ENCODE data around the gene GRIP2. TPM values are rescaled to one million over a fixed set of nuclear protein-coding genes. Genes with fewer than 3 reads are reported as not detected.

GRIP2 gene
- total and polyA plus RNA-seq, 9 of the 15 experiments (the other 6 are each of a cell fraction or from before 2014, with no cell fraction given): 0.01 TPM; not detected in 7

DNA sequence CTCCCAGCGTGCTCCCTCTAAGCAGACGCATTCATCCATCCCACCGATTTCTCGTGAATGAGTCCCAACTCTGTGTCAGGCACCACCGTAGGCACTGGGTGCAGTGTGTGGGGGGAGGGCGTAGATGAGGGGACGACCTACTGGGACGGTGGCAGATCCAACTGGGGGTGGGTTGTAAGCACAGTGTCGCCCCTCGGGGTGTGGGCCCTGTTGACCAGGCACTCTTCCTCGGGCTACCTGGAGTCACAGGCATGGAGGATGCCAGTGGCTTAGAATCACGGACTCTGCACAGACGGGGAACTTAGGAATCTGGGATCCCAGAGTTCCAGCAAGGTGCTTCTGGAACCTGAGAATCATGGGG lies 71.5 kb downstream of the GRIP2 start:
- Histone ChIP-seq H3K4me3 (no peak overlapping the region), H3K79me2 (ENCODE audit: control insufficient read depth, insufficient read depth, low read length) (no peaks in the 10 kb centered on the region), H3K4me1 (replicated peaks in 1 of 2; ENCODE audit: control insufficient read depth in 2 of 2, insufficient read depth in 2 of 2, low read length in 2 of 2) (no peaks in the 10 kb centered on the region; a peak in 1 of 5 replicates), H3K9me1 (ENCODE audit: control insufficient read depth, insufficient read depth, low read length) (peaks cover 5% of the 10 kb centered on the region), H3K36me3 (ENCODE audit: control insufficient read depth, insufficient read depth, low read length) (peaks cover 99% of the 10 kb centered on the region), H4K20me1 (replicated peaks; ENCODE audit: control insufficient read depth, insufficient read depth, low read length) (no peaks in the 10 kb centered on the region), H3K9me3 (replicated peaks; ENCODE audit: control insufficient read depth, insufficient read depth, low read depth, low read length) (no peaks in the 10 kb centered on the region), H3K27me3 (ENCODE audit: control insufficient read depth in 2 of 2, insufficient read depth in 2 of 2, low read length in 2 of 2) (no peaks in the 10 kb centered on the region; a peak in 1 of 5 replicates), H3K4me2 (ENCODE audit: insufficient read depth, low read length) (no peak overlapping the region), H3K27ac (ENCODE audit: extremely low read depth, low read depth, low read length) (no peak overlapping the region), H2AFZ (ENCODE audit: low read depth, low read length) (no peak overlapping the region), H3K9ac (ENCODE audit: insufficient read depth in 1 of 2, low read depth in 2 of 2, low read length in 2 of 2) (0 out of 4 replicates have a peak overlapping the region, but pooled peaks of 1 of the 2 experiments have one; percentile 36)
- intact Hi-C loops (cut with micrococcal nuclease): loop anchor here (1.0 to 10.0 kb wide), 3 partner anchors 207 to 574 kb away; no protein-coding TSS in a partner anchor
- in situ Hi-C loops (cut with MboI): loop anchor here (5.0 kb wide), 1 partner anchor 206 kb away; no protein-coding TSS in a partner anchor
- DNase-seq (ENCODE audit: extremely low read depth in 1 of 4, low spot score in 3 of 4) (no peak), ATAC-seq (no peak), FAIRE-seq (no peak)
- ChIA-PET CTCF (ENCODE audit: low intra/inter-chr PET ratio) (interaction anchor here (0.6 to 4.7 kb wide), 6 partner anchors 207 to 1019 kb away, joined by 3 to 48 read pairs (median 4); no protein-coding TSS in a partner anchor), POLR2A (no interaction called here)
- WGBS (ENCODE audit: insufficient coverage, low coverage, missing lambda C conversion rate): 84% methylated on average over 13 of the region's 13 CpGs
- BruUV-seq (replicated peaks): no TSS peak
- TF ChIP-seq, protein P1, sequence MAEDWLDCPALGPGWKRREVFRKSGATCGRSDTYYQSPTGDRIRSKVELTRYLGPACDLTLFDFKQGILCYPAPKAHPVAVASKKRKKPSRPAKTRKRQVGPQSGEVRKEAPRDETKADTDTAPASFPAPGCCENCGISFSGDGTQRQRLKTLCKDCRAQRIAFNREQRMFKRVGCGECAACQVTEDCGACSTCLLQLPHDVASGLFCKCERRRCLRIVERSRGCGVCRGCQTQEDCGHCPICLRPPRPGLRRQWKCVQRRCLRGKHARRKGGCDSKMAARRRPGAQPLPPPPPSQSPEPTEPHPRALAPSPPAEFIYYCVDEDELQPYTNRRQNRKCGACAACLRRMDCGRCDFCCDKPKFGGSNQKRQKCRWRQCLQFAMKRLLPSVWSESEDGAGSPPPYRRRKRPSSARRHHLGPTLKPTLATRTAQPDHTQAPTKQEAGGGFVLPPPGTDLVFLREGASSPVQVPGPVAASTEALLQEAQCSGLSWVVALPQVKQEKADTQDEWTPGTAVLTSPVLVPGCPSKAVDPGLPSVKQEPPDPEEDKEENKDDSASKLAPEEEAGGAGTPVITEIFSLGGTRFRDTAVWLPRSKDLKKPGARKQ (CRISPR knock-in tag; IDR thresholded peaks at IDR 0.05): no peak
- TF ChIP-seq POLR2G (IDR thresholded peaks at IDR 0.05; ENCODE audit: low read depth, low read length): peak; percentile 35; the same call in 1 of the 2 replicates

All from K562 (cell line).